Neural cell (in vitro differentiated cells): ENCODE data around the gene TIAM2.

Source experiments
- CTCF ChIP-seq: fragments of 450-650 bp; IDR thresholded peaks from 2 replicates; pipeline ENCODE4 v1.5.1; 2014; ENCODE audit warnings: antibody characterized with exemption, mild to moderate bottlenecking, moderate library complexity; ENCODE audit not compliant: poor library complexity, severe bottlenecking
- EP300 ChIP-seq: fragments of 450-650 bp; conservative IDR thresholded peaks from 2 replicates; pipeline ENCODE4 v1.6.1; 2014; ENCODE audit warnings: antibody characterized with exemption, mild to moderate bottlenecking, moderate library complexity; ENCODE audit not compliant: poor library complexity, severe bottlenecking
- POLR2AphosphoS5 ChIP-seq: IDR thresholded peaks from 2 replicates; pipeline ENCODE4 v1.6.1; 2012
- RAD21 ChIP-seq: fragments of 450-650 bp; conservative IDR thresholded peaks from 2 replicates; pipeline ENCODE4 v1.6.1; 2014; ENCODE audit warnings: antibody characterized with exemption, mild to moderate bottlenecking, moderate library complexity
- SMC3 ChIP-seq: fragments of 450-650 bp; conservative IDR thresholded peaks from 2 replicates; pipeline ENCODE4 v1.6.1; 2014; ENCODE audit warnings: antibody characterized with exemption, mild to moderate bottlenecking, moderate library complexity; ENCODE audit not compliant: poor library complexity
- TF ChIP-seq, protein P1 (sequence below): IDR thresholded peaks from 2 replicates; pipeline ENCODE4 v1.6.1; 2012; ENCODE audit warnings: borderline replicate concordance

GRCh38 chr6:155213611-155214372, 218.7 kb downstream of the TIAM2 start:
- TF ChIP-seq CTCF (no peak), EP300 (no peak), RAD21 (no peak), POLR2AphosphoS5 (no peak), SMC3 (no peak)
- TF ChIP-seq, protein P1, sequence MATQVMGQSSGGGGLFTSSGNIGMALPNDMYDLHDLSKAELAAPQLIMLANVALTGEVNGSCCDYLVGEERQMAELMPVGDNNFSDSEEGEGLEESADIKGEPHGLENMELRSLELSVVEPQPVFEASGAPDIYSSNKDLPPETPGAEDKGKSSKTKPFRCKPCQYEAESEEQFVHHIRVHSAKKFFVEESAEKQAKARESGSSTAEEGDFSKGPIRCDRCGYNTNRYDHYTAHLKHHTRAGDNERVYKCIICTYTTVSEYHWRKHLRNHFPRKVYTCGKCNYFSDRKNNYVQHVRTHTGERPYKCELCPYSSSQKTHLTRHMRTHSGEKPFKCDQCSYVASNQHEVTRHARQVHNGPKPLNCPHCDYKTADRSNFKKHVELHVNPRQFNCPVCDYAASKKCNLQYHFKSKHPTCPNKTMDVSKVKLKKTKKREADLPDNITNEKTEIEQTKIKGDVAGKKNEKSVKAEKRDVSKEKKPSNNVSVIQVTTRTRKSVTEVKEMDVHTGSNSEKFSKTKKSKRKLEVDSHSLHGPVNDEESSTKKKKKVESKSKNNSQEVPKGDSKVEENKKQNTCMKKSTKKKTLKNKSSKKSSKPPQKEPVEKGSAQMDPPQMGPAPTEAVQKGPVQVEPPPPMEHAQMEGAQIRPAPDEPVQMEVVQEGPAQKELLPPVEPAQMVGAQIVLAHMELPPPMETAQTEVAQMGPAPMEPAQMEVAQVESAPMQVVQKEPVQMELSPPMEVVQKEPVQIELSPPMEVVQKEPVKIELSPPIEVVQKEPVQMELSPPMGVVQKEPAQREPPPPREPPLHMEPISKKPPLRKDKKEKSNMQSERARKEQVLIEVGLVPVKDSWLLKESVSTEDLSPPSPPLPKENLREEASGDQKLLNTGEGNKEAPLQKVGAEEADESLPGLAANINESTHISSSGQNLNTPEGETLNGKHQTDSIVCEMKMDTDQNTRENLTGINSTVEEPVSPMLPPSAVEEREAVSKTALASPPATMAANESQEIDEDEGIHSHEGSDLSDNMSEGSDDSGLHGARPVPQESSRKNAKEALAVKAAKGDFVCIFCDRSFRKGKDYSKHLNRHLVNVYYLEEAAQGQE = no peak
